Measurements from ENCODE around the gene ADAT3.

Gene ADAT3

GRCh38 chr19:1859331-1859781 is 45.8 kb upstream of the ADAT3 start:
- no peak for DNase-seq (ENCODE audit: extremely low read depth, low read depth)
- TF ChIP-seq CTCF (IDR thresholded peaks at IDR 0.05; ENCODE audit: low read depth, low read length) = no peak

GRCh38 chr19:1860042-1860775 is 45.0 kb upstream of the ADAT3 start:
- no peak for DNase-seq (ENCODE audit: extremely low read depth, low read depth)

GRCh38 chr19:1860821-1861598 is 44.2 kb upstream of the ADAT3 start:
- no peak for TF ChIP-seq CTCF (IDR thresholded peaks at IDR 0.05; ENCODE audit: low read depth, low read length)
- DNase-seq (ENCODE audit: extremely low read depth, low read depth) = no peak

More at GRCh38 chr19:1860042-1860775, 45.0 kb upstream of the ADAT3 start:
- TF ChIP-seq CTCF (IDR thresholded peaks at IDR 0.05; ENCODE audit: low read depth, low read length) = no peak

- no peak for DNase-seq (ENCODE audit: extremely low read depth, low read depth)
- no peak for TF ChIP-seq CTCF (IDR thresholded peaks at IDR 0.05; ENCODE audit: low read depth, low read length)
These were observed 43.6 kb upstream of the ADAT3 start for GRCh38 chr19:1861599-1862031.

GRCh38 chr19:1862068-1862423 is 43.2 kb upstream of the ADAT3 start:
- DNase-seq (ENCODE audit: extremely low read depth, low read depth) = no peak
- no peak for TF ChIP-seq CTCF (IDR thresholded peaks at IDR 0.05; ENCODE audit: low read depth, low read length)

GRCh38 chr19:1862424-1863327 is 42.5 kb upstream of the ADAT3 start:
- TF ChIP-seq CTCF (IDR thresholded peaks at IDR 0.05; ENCODE audit: low read depth, low read length) = no peak
- DNase-seq (ENCODE audit: extremely low read depth, low read depth) = no peak
